HG03175 (cell line): Measurements from ENCODE around the gene NPAS2.

Experiments
- ATAC-seq: cut with Tn5 transposase; IDR thresholded peaks from one replicate; pipeline ENCODE4 v1.9.1; 2021; ENCODE audit warnings: mild to moderate bottlenecking, moderate library complexity; ENCODE audit not compliant: unreplicated experiment

The NPAS2 gene

GRCh38 chr2:100903534-100904258 lies 83.8 kb downstream of the NPAS2 start:
- ATAC-seq: no peak

- no peak for ATAC-seq
These were observed 85.3 kb downstream of the NPAS2 start for GRCh38 chr2:100905132-100905805.

- ATAC-seq: no peak
These were observed 86.2 kb downstream of the NPAS2 start for GRCh38 chr2:100906131-100906530.

- ATAC-seq: no peak
These were observed 86.7 kb downstream of the NPAS2 start for GRCh38 chr2:100906679-100907078.

GRCh38 chr2:100907832-100908231 lies 87.9 kb downstream of the NPAS2 start:
- ATAC-seq: no peak

GRCh38 chr2:100909534-100910081 lies 89.7 kb downstream of the NPAS2 start:
- ATAC-seq: no peak

GRCh38 chr2:100910111-100910510 lies 90.2 kb downstream of the NPAS2 start:
- no peak for ATAC-seq

GRCh38 chr2:100919316-100919715 lies 99.4 kb downstream of the NPAS2 start:
- ATAC-seq: no peak

GRCh38 chr2:100921685-100922161 lies 101.8 kb downstream of the NPAS2 start:
- no peak for ATAC-seq

GRCh38 chr2:100923461-100924060 lies 103.6 kb downstream of the NPAS2 start:
- ATAC-seq: no peak

- peak; percentile 4 for ATAC-seq
These were observed 104.2 kb downstream of the NPAS2 start for GRCh38 chr2:100924122-100924519.

- ATAC-seq: peak; percentile 97
These were observed 104.8 kb downstream of the NPAS2 start for GRCh38 chr2:100924520-100925451.

- no peak for ATAC-seq
These were observed 108.3 kb downstream of the NPAS2 start for GRCh38 chr2:100928235-100928634.

GRCh38 chr2:100929147-100929546 lies 109.2 kb downstream of the NPAS2 start:
- ATAC-seq: no peak

- ATAC-seq: no peak
These were observed 114.8 kb downstream of the NPAS2 start for GRCh38 chr2:100934504-100935371.

- no peak for ATAC-seq
These were observed 115.4 kb downstream of the NPAS2 start for GRCh38 chr2:100935372-100935752.

- ATAC-seq: no peak
These were observed 116.3 kb downstream of the NPAS2 start for GRCh38 chr2:100936070-100936741.

GRCh38 chr2:100936972-100937542 lies 117.1 kb downstream of the NPAS2 start:
- ATAC-seq: no peak
